ENCODE data around the gene ZCCHC14.

ZCCHC14 gene

DNA sequence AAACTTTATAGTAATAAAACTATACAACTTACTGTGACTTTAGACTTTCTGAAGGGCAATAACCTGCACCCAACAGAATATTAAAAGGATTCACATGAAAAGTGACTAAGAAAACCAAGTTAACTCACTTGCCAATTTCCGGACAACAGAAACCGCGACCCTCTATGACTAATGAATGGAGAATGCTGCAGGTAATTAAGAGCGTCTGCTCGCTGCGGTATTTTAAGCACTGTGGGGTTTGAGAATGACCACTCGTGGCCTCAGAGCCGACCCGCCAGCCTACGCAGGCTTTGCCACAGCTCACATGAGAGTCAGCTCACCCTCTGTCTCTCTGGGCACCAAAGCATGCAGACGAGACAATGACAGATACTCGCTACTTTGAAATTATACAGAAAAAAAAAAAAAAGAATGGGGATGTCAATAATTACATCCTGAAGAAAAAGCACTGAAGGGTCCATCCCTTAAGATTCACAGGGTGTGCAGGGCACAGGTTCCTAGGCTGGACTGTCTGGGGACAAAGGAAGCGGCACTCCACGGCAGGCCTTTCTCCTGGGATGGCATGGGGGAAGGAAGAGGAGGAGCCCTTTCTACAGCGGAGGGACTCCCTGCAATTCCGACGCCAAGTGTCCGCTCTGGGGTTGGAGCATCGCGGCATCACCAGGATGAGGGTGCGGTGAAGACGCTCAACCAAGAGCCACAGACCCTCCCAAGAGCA is 35.0 kb downstream of the ZCCHC14 start:
- FAIRE-seq (peak; percentile 98), DNase-seq (ENCODE audit: low spot score) (peak; percentile 96)

DNA sequence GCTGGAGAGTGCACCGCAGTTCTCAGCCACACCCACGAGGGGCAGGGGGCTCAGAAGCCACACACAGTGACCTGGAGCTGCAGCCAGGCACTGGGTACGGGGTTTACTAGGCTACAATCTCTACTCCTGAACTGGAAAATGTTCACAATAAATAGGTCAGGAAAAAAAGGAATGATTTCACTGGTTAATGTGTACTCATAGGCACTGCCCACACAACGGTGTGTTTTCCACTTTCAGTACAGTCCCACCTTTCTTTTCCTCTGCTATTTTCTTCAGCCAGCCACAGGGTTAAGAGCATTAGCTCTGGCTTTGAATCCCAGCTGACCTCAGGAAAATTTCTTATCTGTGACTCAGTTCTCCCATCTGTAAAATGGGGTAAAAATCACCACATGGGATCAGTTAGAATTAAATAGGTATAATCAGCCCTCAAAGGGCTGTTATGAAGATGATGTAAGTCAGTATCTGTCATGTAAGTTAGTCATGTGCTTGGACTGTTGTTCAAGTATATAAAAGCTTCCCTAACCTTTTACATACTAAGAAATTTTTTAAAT is 35.7 kb downstream of the ZCCHC14 start:
- FAIRE-seq (no peak), DNase-seq (ENCODE audit: low spot score) (peak; percentile 90)

DNA sequence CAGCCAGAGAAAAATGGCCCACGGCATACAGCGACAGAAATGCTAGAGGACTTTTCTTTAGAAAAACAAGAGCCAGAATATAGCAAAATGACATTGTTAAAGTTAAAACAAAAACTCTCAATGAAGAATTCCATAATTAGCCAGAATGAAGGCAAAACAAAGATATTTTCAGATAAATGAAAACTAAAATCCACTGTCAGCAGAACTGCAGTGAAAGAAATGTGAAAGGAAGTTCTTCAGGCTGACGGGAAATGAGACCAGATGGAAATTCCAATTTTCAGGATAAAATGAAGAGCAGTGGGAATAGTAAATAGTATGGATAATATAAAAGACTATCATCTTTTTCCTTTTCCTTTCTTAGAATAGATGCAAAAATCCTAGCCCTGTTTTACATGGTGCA is 38.4 kb downstream of the ZCCHC14 start:
- DNase-seq (ENCODE audit: low spot score), result no peak
- FAIRE-seq, result no peak

DNA sequence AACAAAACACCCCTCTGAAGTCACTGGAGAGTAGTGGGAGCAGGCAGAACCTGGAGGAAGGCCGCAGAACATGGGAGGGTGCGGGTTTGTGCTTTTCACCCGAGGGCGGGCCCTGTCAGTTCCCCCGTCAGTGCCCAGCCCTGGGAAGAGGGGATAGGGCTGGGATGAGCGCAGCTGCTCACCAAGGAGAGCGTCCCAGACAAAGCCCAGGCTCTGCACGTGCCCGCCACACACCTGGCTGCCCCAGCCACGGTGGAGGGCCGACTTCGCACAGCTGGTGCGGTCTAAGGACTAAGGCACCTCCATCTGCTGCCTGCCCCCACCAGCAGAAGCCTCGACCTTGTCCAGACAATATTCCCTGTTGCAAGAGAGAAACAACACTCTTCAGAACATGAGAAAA is 39.5 kb downstream of the ZCCHC14 start:
- FAIRE-seq (no peak), DNase-seq (ENCODE audit: low spot score) (no peak)

DNA sequence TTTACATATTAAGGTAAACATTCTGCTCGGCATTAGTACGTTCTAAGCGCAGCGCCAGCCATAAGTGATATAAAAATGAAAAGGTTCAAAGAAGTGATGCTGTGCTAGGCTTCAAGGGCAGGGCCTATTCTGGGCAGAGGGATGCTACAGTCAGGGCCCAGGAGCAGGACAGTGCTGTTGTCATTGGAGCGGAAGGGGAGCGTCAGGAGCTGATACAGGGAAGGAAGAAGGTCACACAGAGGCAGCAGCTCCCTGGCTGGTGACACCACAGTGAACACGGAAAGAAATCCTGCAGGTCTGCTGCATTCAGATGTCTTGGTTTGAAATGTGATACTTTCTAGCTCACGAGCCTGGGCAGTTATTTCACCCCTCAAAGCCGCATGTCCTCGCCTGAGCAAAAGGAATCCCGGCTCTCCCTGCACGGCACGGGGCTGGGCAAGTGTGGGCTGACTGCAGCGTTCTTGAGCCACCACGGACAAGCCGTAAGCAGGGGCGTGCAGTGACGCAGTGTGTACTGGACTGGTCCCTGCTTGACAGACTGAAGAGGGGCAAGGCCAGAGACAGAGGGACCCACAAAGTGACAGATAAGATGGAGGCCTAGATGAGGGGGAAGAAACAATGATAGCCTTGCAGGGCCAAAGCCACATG is 41.1 kb downstream of the ZCCHC14 start:
- no peak for FAIRE-seq
- DNase-seq (ENCODE audit: low spot score), result no peak

DNA sequence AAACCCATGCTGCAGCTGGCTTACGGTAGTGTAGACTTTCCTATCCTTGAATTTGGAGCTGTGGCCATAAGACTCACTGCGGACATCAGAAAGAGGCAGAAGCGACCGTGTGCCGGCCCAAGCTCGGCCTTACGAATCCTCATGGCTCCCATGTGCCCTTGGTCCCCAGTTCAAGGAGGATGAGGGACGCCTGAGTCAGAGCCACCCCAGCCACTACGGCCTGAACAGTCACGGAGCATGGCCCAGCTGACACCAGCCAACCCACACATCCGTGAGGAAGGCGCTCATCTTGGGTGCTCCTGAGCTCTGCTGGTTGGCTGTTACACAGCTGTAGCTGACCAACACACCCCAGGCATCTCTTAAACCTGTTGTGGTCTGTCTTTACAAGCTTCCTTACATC is 44.0 kb downstream of the ZCCHC14 start:
- no peak for DNase-seq (ENCODE audit: low spot score)
- no peak for FAIRE-seq

DNA sequence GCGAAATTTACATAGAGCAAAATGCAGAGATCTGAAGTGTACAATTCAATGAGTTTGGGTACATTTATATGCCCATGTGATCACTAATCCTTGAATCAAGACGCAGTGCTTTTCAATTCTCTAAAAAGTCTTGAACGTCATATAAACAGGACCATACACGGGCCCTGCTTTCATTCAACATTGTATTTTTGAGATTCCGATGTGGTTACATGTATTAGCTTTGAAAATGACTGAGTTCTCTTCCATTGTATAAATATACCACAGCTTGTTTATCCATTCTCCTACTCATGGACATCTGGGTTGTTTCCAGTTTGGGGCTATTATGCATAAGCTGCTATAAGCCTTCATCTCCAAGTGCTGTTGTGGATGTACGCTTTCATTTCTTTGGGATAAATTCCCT is 45.5 kb downstream of the ZCCHC14 start:
- FAIRE-seq (no peak), DNase-seq (ENCODE audit: low spot score) (no peak)

DNA sequence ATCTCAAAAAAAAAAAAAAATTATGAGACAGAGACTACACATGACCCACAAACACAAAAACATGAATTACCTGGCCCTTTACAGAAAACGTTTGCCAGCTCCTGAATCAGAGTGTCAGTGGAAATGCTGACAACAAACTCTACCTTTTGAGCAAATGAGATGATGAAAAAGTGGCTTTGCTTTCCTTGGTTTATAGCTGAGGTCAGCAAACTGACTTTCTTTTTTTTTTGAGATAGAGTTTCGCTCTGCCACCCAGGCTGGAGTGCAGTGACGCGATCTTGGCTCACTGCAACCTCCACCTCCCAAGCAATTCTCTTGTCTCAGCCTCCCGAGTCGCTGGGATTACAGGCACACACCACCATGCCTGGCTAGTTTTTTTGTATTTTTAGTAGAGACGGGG is 46.3 kb downstream of the ZCCHC14 start:
- FAIRE-seq, result no peak
- DNase-seq (ENCODE audit: low spot score), result no peak

DNA sequence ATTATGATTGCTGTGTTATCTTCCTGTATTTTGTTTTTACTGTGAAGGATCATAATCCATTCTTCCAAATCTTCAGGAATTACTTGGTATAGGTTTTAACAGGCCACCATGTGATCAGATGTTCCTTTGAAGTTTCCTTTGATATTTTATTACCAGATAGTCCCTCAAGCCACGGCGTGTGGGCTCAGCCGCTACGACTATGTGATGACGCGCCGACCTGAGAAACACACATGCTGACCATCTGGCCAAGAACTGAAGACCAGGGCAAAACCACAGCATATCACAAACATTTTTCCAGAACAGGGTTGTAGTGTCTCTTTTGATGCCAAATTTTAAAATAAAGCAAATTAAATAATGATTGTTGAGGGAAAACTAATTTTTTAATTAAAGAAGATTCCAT is 47.3 kb downstream of the ZCCHC14 start:
- DNase-seq (ENCODE audit: low spot score) (no peak), FAIRE-seq (no peak)

DNA sequence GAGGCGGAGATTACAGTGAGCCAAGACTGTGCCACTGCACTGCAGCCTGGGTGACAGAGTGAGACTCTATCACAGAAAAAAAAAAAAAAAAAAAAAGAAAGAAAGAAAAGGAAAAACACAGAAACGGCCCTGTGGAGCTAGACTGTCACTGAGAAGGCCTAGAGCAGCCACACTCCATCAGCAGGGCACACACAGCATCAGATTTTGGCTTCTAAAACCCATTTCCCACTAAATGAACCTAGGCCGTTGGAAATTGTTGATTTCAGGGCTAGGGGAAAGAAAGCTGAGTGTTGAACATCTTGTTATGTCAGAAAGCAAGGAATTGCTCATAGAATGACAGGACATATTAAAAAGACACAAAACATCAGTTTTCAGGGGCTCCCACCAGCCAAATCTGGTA is 48.9 kb downstream of the ZCCHC14 start:
- DNase-seq (ENCODE audit: low spot score) (no peak), FAIRE-seq (no peak)

DNA sequence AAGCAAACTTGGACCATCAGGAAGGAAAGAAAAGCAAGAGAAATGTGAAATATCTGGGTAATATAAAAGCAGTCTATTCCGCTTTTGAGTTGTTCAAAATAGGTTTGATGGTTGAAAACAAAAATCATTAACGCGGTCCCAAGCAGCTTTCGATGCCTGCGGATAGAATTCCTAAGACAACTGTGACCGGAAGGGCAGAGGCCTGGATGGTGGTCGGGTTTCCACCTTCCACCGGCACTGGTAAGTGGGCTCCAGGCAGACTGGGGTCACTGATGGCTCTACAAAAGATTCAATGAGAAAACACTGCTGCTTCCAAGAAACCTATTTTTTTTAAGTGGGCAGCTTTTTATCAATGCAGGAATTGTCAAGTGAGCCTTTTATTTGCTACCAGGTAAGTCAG is 49.8 kb downstream of the ZCCHC14 start:
- DNase-seq (ENCODE audit: low spot score) (no peak), FAIRE-seq (no peak)

DNA sequence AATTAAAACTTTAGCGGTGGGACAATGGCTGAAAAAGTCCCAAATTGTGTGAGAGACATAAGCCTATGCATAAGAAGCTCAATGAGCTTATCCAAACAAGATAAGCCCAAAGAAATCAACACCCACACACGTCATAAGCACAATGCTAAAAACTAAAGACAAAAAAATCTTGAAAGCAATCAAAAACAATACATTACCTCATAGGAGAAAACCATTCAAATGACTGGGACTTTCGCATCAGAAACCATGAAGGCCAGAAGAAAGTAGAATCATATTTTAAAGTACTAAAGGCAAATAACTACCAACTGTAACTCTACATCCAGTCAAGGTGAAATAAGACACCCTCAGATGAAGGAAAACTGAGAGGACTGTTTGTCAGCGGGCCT is 50.2 kb downstream of the ZCCHC14 start:
- no peak for DNase-seq (ENCODE audit: low spot score)
- no peak for FAIRE-seq

DNA sequence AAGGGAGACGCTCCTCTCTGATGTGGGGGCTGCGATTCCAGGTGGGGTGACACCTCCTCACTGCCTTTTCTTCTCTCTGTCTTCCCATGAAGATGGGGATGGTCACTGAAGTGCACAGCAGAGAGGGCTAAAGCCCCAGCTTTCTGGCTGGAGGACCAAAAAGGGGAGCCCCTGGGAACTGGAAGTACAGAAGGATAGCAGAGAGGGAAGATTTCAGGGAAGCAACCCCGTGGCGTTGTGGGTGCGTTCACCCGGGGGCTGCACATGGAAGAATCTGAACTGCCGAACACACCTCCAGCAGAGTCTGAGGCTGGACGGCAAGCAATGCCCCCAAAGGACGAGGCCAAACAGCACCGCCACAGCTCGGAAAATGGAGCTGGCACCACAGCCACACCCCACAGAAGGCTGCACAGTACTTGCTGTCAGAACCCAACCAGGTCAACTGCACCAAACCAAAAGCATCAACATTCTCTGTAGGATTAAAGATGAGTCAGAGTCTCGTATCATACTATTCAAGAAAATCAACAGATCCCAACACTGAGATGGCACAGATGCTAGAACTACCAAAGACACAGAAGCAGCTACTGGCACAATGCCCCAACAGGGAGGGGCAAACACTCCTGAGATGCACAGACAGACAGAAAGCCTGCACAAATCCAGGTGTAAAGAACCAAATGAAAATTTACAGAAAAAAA is 50.8 kb downstream of the ZCCHC14 start:
- no peak for DNase-seq (ENCODE audit: low spot score)
- FAIRE-seq, result no peak

DNA sequence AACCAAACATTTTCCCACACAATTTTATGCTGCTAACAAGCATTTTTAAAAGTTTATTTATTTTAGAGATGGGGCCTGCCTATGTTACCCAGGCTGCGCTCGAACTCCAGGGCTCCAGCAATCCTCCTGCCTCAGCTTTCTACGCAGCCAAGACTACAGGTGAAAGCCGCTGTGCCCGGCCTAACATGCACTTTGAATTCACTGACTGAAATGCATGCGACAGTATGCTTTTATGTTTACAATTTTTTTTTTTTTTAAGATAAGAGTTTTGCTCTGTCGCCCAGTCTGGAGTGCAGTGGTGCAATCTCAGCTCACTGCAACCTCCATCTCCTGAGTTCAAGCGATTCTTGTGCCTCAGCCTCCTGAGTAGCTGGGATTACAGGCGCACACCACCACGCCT is 52.9 kb downstream of the ZCCHC14 start:
- DNase-seq (ENCODE audit: low spot score), result no peak
- no peak for FAIRE-seq

DNA sequence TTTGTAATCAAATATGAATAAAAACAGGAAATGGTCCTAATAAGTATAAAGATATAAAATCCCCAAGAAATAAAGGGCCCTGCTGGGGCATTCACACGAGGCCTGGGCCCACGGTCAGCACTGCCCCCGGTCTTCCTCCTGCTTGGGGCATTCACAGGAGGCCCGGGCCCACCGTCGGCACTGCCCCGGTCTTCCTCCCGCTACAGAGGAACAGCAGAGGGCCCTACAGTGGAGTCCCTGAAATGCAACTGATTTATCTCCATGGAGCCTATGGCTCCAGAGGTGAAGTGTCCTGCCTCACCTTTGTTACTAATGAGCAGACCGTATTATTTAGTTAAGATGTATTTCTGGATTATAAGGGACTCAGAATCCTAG is 54.2 kb downstream of the ZCCHC14 start:
- FAIRE-seq (no peak), DNase-seq (ENCODE audit: low spot score) (no peak)

DNA sequence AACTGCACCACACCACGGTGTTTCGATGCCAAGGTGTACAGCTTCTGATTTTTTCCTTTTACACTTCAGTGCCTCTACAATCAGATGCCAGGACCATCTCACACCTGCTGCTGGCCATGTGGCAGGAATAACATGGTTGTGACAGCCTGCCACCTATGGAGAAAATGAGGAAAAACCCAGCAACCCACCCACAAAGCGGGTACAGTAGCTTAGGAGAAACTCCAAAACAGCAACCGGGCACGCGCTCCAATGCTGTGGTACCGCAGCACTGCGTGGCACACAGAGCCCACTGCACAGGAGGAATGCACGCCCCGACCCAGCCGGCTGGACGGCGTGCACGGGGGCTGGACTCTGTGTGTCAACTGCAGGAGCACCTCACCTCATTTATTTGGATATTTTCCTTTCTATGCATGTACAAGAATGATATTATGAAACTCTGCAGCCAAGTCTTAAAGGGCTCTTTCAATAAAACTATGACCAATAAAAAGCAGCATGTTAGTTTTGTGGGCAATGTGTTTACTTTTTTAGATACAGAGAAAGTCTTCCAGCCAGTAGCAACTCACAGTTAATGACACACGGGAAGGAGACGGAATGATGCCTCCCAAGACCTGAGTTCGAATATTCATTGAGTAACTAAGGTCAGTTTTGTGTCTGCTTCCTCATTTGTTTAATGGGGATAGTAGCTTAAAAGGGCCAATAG is 54.8 kb downstream of the ZCCHC14 start:
- DNase-seq (ENCODE audit: low spot score), result no peak
- FAIRE-seq, result no peak

DNA sequence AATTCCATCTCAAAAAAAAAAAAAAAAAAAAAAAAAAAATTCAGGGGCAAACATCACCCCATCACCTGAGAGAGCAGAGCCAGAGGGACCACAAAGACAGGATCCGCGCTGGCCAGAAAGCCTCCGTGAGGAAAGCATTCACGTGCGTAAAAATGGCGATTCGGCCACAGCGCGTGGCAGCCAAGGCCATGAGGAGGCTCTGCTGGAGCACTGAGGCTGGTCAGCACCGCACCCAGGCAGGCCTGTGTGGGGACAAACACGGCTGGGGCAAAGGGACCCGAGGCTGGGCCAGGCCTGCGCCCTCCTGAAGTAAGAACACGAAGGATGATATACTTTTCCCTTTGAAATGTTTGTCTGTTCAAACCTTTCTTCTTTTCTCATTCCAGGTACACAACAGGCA is 55.5 kb downstream of the ZCCHC14 start:
- DNase-seq (ENCODE audit: low spot score) (no peak), FAIRE-seq (no peak)

DNA sequence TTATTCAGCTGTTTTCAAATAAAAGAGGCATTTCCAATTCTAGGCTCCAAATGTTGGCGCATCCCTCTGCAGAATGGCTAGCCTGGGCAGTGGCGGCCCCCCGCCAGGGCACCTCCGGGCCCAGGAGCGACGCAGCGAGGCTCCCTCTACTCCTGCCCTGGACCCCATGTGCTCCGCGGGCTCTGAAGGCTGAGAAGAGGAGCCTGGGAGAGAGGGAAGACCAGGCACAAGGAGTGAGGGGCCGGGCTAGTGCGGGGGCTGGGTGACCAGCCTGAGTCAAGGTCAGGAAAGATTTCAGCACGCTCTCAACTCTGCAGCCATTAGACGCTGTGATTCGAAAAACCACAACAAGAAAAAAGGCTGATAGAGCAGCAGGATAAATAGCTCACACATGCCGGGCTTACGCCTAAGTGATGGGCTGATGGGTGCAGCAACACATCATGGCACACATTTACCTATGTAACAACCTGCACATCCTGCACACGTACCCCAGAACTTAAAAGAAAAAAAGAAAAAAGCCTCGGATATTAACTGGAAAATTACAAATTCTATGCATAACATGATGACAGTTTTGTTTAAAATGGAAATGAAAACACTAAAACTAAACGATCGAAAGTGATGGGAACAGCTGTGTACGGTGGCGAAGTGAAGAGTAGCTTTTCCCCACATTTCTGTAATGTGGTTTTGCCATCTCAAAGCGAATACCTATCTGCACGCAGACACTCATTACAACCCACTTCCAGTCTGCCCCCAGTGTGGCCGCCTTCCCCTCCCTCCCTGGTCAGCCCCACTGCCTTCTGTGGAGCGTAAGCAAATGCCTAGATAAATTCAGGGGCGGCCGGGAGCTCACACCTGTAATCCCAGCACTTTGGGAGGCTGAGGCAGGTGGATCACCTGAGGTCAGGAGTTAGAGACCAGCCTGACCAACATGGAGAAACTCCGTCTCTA is 56.3 kb downstream of the ZCCHC14 start:
- DNase-seq (ENCODE audit: low spot score) (no peak), FAIRE-seq (no peak)

DNA sequence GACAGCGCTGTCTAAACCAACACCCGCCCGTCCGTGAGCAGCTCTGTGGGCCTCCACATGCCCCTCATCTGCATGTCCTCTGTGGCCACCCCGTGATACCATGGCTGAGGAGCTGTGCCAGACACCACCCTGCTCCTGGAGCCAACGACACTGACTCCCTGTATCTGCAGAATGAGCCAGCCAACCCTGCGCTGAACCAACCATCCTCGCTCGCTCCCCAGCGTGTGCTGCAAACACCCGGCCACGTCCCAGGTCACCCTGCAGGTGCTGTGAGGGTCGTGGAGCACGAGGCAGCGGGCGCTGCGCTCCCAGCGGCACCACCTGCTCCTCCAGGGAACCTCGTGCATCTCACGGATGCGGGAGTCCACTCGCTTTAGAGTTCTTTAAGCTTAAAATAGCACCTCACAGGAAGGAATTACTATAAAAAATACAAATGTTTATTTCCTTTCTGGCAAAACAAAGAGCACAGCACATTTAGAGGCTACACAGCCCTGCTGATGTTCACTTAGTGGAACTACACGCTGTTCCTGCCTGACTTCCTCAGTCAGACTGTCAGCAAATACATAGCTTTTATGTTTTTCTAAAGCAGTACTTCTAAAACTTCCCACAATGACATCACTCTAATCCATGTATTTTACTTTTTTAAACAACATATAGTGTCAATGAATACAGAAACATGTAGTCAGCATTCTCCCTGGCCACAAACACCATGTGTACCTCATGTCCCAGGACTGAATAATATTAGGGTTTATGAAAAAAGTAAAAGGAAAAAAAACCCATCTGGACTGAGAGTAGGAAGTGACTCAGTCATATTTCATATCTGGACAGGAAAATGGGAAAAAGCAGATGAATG is 57.2 kb downstream of the ZCCHC14 start:
- FAIRE-seq (no peak), DNase-seq (ENCODE audit: low spot score) (no peak)

DNA sequence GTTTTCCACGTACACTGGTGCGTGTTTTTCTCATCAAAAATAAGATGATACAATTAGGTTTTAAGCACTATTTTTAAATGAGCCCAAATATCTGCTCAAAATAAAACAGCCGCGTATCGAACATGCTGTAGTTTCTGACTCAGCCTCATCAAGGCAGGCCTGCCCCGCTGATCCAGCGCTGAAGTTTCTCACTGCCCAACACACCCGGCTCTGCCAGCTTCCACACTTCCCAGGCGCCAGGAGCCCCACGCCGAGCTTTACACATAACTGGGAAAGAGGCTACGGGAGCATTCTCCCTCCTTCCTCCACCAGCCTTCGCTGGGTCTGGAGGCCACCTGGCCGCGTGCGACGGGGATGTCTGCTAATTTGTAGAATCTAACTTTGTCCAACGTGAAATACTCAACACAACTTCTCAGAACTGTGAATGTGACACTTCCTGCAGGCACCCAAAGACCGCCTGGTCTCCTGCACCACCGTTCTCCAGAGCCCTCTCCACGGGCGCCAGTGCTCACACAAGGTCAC is 58.6 kb downstream of the ZCCHC14 start:
- DNase-seq (ENCODE audit: low spot score) (no peak), FAIRE-seq (no peak)

All from RCC 7860 (cell line).